ENCODE results near the gene HOXD1. TPM values are rescaled to one million over a fixed set of nuclear protein-coding genes. Genes with fewer than 3 reads are reported as not detected.

Gene HOXD1
- total RNA-seq, 1 donor from 2014 or later: not detected

- DNase-seq (no peak), ATAC-seq (ENCODE audit: poor library complexity) (no peak)
- intact Hi-C loops (cut with DNase I): no loop called here
Observed at GRCh38 chr2:176151442-176152287, 36.8 kb upstream of the HOXD1 start, which contains the start of gene HOXD4. Gene HOXD4, plus strand, starts transcription at chr2:176151550. Its CDS starts 84 bp downstream, at chr2:176151634.

- ATAC-seq (ENCODE audit: poor library complexity): no peak
- DNase-seq: no peak
- intact Hi-C loops (cut with DNase I): no loop called here
Observed at GRCh38 chr2:176152350-176153181, 35.9 kb upstream of the HOXD1 start.

- DNase-seq: no peak
- intact Hi-C loops (cut with DNase I): no loop called here
- ATAC-seq (ENCODE audit: poor library complexity): no peak
Observed at GRCh38 chr2:176154576-176155252, 33.8 kb upstream of the HOXD1 start.

GRCh38 chr2:176155356-176156044 lies 33.0 kb upstream of the HOXD1 start:
- no peak for ATAC-seq (ENCODE audit: poor library complexity)
- intact Hi-C loops (cut with DNase I): no loop called here

GRCh38 chr2:176156301-176156806 lies 32.1 kb upstream of the HOXD1 start:
- intact Hi-C loops (cut with DNase I): no loop called here
- ATAC-seq (ENCODE audit: poor library complexity) (no peak), DNase-seq (no peak)

More at GRCh38 chr2:176155356-176156044, 33.0 kb upstream of the HOXD1 start:
- no peak for DNase-seq

GRCh38 chr2:176156807-176157498 lies 31.5 kb upstream of the HOXD1 start, which contains the start of gene HOXD3:
Gene HOXD3, plus strand, starts transcription at chr2:176157307. Its CDS starts 11,808 bp downstream, at chr2:176169115.
- intact Hi-C loops (cut with DNase I): no loop called here
- ATAC-seq (ENCODE audit: poor library complexity) (no peak), DNase-seq (no peak)

- no peak for ATAC-seq (ENCODE audit: poor library complexity)
- intact Hi-C loops (cut with DNase I): no loop called here
- DNase-seq: no peak
Observed at GRCh38 chr2:176157499-176158185, 30.8 kb upstream of the HOXD1 start.

GRCh38 chr2:176158186-176158591 lies 30.3 kb upstream of the HOXD1 start:
- ATAC-seq (ENCODE audit: poor library complexity) (no peak), DNase-seq (no peak)
- intact Hi-C loops (cut with DNase I): no loop called here

- intact Hi-C loops (cut with DNase I): no loop called here
- DNase-seq (no peak), ATAC-seq (ENCODE audit: poor library complexity) (no peak)
Observed at GRCh38 chr2:176158855-176159662, 29.4 kb upstream of the HOXD1 start.

- DNase-seq: no peak
- no peak for ATAC-seq (ENCODE audit: poor library complexity)
- intact Hi-C loops (cut with DNase I): no loop called here
Observed at GRCh38 chr2:176159663-176160250, 28.7 kb upstream of the HOXD1 start.

- ATAC-seq (ENCODE audit: poor library complexity) (no peak), DNase-seq (no peak)
- intact Hi-C loops (cut with DNase I): no loop called here
Observed at GRCh38 chr2:176160251-176160985, 28.1 kb upstream of the HOXD1 start.

- DNase-seq (no peak), ATAC-seq (ENCODE audit: poor library complexity) (no peak)
- intact Hi-C loops (cut with DNase I): no loop called here
Observed at GRCh38 chr2:176160986-176161824, 27.3 kb upstream of the HOXD1 start.

- intact Hi-C loops (cut with DNase I): no loop called here
- ATAC-seq (ENCODE audit: poor library complexity): no peak
Observed at GRCh38 chr2:176161825-176162626, 26.4 kb upstream of the HOXD1 start.

More at GRCh38 chr2:176161825-176162626, 26.4 kb upstream of the HOXD1 start:
- no peak for DNase-seq

All from Right ventricle myocardium superior (tissue), 1 donor.